HL-60 (cell line): ENCODE results near the gene MGAT4B.

ENCODE experiments used
- DNase-seq, 2 experiments: peaks; one replicate each; pipeline ENCODE4 v3.0.0-alpha.2; 2010 to 2020; ENCODE audit warnings: low read depth in 1 of 2, low spot score in 1 of 2
- H3K27ac ChIP-seq: fragments of 250-450 bp; sonication (Bioruptor Pico); replicated peaks from 2 replicates; pipeline ENCODE4 v1.5.1; 2020; ENCODE audit warnings: mild to moderate bottlenecking, moderate library complexity
- H3K27me3 ChIP-seq: fragments of 250-450 bp; sonication (Bioruptor Pico); 2 replicates; pipeline ENCODE4 v1.5.1; 2021; ENCODE audit warnings: mild to moderate bottlenecking, moderate library complexity; ENCODE audit not compliant: insufficient read depth, poor library complexity, severe bottlenecking
- H3K4me3 ChIP-seq: replicated peaks from 2 replicates; pipeline ENCODE4 v1.5.1; 2011; ENCODE audit warnings: mild to moderate bottlenecking, control low read depth, low read length; ENCODE audit not compliant: insufficient read depth
- GABPA ChIP-seq: IDR thresholded peaks from 2 replicates; pipeline ENCODE4 v1.6.1; 2012; ENCODE audit warnings: low read depth
- POLR2AphosphoS5 ChIP-seq: IDR thresholded peaks from 2 replicates; pipeline ENCODE4 v1.6.1; 2012; ENCODE audit warnings: low read depth
- SPI1 ChIP-seq: IDR thresholded peaks from 2 replicates; pipeline ENCODE4 v1.6.1; 2012; ENCODE audit warnings: low read depth, mild to moderate bottlenecking, borderline replicate concordance
- TF ChIP-seq, protein P1 (sequence below): IDR thresholded peaks from 2 replicates; pipeline ENCODE4 v1.6.1; 2012; ENCODE audit warnings: low read depth; ENCODE audit not compliant: insufficient replicate concordance
- TF ChIP-seq, protein P2 (sequence below): IDR thresholded peaks from one replicate; pipeline ENCODE4 v1.5.1; 2011; ENCODE audit warnings: low read length, control low read depth, inconsistent platforms; ENCODE audit not compliant: insufficient read depth

MGAT4B gene

DNA sequence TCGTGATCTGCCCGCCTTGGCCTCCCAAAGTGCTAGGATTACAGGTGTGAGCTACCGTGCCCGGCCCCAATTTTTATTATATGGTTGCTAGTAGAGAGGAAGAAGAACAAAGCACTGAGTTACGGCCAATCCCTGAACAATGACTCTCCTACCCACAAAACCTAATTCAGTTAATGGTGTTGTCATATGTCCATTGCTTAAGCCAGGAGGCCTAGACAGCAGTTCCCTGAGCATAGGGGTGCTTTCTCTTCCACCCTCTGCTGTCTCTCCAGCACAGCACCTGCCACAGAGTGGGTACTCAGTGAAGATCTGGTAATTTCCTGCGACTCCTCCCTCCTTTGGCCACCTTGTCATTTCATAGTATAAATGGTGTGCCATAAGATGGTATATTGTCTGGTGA lies 34.3 kb downstream of the MGAT4B start:
- peak; percentile 61 to 93 for DNase-seq
- peak overlapping the region; percentile 92 for H3K27ac ChIP-seq
- H3K4me3 ChIP-seq = no peak overlapping the region
- no peaks in the 10 kb centered on the region for H3K27me3 ChIP-seq
- TF ChIP-seq, protein P1, sequence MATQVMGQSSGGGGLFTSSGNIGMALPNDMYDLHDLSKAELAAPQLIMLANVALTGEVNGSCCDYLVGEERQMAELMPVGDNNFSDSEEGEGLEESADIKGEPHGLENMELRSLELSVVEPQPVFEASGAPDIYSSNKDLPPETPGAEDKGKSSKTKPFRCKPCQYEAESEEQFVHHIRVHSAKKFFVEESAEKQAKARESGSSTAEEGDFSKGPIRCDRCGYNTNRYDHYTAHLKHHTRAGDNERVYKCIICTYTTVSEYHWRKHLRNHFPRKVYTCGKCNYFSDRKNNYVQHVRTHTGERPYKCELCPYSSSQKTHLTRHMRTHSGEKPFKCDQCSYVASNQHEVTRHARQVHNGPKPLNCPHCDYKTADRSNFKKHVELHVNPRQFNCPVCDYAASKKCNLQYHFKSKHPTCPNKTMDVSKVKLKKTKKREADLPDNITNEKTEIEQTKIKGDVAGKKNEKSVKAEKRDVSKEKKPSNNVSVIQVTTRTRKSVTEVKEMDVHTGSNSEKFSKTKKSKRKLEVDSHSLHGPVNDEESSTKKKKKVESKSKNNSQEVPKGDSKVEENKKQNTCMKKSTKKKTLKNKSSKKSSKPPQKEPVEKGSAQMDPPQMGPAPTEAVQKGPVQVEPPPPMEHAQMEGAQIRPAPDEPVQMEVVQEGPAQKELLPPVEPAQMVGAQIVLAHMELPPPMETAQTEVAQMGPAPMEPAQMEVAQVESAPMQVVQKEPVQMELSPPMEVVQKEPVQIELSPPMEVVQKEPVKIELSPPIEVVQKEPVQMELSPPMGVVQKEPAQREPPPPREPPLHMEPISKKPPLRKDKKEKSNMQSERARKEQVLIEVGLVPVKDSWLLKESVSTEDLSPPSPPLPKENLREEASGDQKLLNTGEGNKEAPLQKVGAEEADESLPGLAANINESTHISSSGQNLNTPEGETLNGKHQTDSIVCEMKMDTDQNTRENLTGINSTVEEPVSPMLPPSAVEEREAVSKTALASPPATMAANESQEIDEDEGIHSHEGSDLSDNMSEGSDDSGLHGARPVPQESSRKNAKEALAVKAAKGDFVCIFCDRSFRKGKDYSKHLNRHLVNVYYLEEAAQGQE = no peak
- TF ChIP-seq POLR2AphosphoS5 (peak; percentile 65), SPI1 (peak; percentile 23; the same call in 1 of the 2 replicates)

DNA sequence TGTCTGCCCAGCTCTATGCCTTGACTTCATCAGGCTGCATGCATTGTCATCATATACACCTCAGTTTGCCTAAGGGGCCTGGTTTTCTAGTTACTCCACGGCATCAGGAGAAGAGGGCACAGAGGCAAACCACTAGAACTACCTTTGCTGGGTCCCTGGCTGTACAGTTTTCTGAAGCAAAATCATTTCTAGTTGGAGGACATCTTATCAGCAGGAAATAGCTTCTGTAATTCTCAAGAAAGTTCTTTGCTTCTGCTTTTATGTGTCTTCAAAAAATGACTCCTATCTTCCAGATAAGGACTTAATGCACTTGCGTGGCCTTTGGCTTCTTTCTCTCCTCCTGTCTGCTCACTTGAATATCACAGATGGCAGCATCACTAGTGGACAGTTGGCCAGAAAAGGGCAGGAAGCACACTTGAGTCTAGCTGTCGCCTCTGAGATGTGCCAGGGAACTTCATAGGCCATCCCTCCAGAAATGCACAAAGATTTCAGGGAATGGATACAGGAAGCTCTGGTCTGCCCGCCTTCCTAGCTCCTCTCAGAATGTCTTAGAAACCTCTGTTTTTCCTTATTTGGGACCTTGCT lies 35.3 kb downstream of the MGAT4B start:
- Histone ChIP-seq H3K27me3 (no peaks in the 10 kb centered on the region), H3K4me3 (no peak overlapping the region), H3K27ac (peak overlapping the region; percentile 92)
- no peak for DNase-seq
- TF ChIP-seq, protein P2, sequence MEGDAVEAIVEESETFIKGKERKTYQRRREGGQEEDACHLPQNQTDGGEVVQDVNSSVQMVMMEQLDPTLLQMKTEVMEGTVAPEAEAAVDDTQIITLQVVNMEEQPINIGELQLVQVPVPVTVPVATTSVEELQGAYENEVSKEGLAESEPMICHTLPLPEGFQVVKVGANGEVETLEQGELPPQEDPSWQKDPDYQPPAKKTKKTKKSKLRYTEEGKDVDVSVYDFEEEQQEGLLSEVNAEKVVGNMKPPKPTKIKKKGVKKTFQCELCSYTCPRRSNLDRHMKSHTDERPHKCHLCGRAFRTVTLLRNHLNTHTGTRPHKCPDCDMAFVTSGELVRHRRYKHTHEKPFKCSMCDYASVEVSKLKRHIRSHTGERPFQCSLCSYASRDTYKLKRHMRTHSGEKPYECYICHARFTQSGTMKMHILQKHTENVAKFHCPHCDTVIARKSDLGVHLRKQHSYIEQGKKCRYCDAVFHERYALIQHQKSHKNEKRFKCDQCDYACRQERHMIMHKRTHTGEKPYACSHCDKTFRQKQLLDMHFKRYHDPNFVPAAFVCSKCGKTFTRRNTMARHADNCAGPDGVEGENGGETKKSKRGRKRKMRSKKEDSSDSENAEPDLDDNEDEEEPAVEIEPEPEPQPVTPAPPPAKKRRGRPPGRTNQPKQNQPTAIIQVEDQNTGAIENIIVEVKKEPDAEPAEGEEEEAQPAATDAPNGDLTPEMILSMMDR = no peak
- TF ChIP-seq SPI1 (no peak), GABPA (no peak), POLR2AphosphoS5 (no peak)
- TF ChIP-seq, protein P1 = no peak

DNA sequence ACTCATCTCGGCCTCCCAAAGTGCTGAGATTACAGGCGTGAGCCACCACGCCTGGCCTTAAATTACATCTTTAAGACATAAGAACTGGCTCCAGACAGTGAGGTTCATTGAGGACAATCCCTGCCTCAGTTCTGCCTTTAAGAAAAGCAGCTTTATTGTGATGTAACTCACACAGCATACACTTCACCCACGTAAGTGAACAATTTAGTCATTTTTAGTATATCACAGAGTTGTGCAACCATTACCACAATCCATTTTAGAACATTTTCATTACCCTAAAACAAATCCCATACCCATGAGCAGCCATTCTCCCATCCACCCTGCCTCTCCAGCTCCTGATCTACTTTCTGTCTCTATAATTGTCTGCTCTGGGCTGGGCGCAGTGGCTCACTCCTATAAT lies 36.9 kb downstream of the MGAT4B start:
- DNase-seq = no peak
- Histone ChIP-seq H3K4me3 (no peak overlapping the region), H3K27me3 (no peaks in the 10 kb centered on the region), H3K27ac (peak overlapping the region; percentile 45)
- TF ChIP-seq POLR2AphosphoS5 = no peak
- TF ChIP-seq, protein P1 = no peak
- TF ChIP-seq GABPA = no peak
- TF ChIP-seq SPI1 = no peak
- TF ChIP-seq, protein P2 = no peak
